ENCODE results near the gene PSMA1. TPM values are rescaled to one million over a fixed set of nuclear protein-coding genes. Genes with fewer than 3 reads are reported as not detected.

Gene PSMA1
- total and polyA plus RNA-seq, 2 of the 8 experiments (the other 6 are each of a cell fraction or from before 2014, with no cell fraction given) = 148 to 159 TPM

DNA sequence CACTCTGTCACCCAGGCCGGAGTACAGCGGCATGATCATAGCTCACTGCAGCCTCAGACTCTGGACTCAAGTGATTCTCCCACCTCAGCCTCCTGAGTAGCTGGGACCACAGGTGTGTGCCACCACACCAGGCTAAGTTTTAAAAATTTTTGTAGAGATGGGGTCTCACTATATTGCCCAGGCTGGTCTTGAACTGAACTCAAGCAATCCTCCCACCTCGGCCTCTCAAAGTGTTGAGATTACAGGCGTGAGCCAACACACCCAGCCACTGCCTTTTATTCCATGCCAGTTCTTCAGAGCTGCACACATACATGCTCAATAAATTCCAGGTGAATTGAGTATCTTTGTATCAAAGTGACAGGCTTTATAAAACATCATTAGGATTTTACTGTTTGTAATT, 18.1 kb downstream of the PSMA1 start:
- Histone ChIP-seq H3K23me2 (ENCODE audit: low read depth, low read length) (peaks cover 3% of the 10 kb centered on the region; the same call in 1 of the 2 replicates), H2AK5ac (ENCODE audit: low read depth, low read length) (no peak overlapping the region), H3K9me3 (ENCODE audit: insufficient read depth in 2 of 2, low read depth in 1 of 2, low read length in 1 of 2) (no peaks in the 10 kb centered on the region)

More for the DNA sequence above, 18.1 kb downstream of the PSMA1 start:
- H2BK5ac ChIP-seq (ENCODE audit: low read depth, low read length) = no peak overlapping the region
- no peaks in the 10 kb centered on the region for H3K79me1 ChIP-seq (ENCODE audit: low read depth, low read length)
- no peak overlapping the region for H2BK120ac ChIP-seq (replicated peaks; ENCODE audit: low read depth, low read length)
- FAIRE-seq (no peak), DNase-seq (ENCODE audit: low read depth in 1 of 2, low spot score in 2 of 2) (no peak)
- H2AFZ ChIP-seq (ENCODE audit: low read length) = no peak overlapping the region
- no peaks in the 10 kb centered on the region; a peak in 1 of 7 replicates for H3K4me1 ChIP-seq (replicated peaks in 1 of 4; ENCODE audit: control insufficient read depth in 3 of 4, insufficient read depth in 4 of 4, low read length in 3 of 4)
- WGBS, 2 experiments (ENCODE audit: extremely low coverage in 1 of 2, insufficient coverage in 1 of 2, insufficient read length in 1 of 2, insufficient replicate concordance in 2 of 2, low coverage in 1 of 2, low lambda C conversion rate in 2 of 2, missing lambda C conversion rate in 1 of 2) = 88% methylated on average over 4 of the region's 4 CpGs; no CpG with 5 or more reads in 1 of the 2 experiments
- H3K18ac ChIP-seq (ENCODE audit: extremely low read depth, low read length) = no peak overlapping the region
- no peak overlapping the region for H2BK15ac ChIP-seq (ENCODE audit: low read length)
- CTCF ChIA-PET (ENCODE audit: partially characterized antibody) = interaction anchor here (0.6 kb wide), 2 partner anchors 102 to 594 kb away, joined by 3 read pairs; no protein-coding TSS in a partner anchor
- no peaks in the 10 kb centered on the region for H3K27me3 ChIP-seq (replicated peaks in 1 of 4; ENCODE audit: control insufficient read depth in 3 of 4, extremely low read depth in 1 of 4, insufficient read depth in 3 of 4, low read length in 3 of 4)
- no peak overlapping the region for H3K23ac ChIP-seq (ENCODE audit: insufficient read length)
- no peak overlapping the region for H4K5ac ChIP-seq (ENCODE audit: insufficient read length, low read depth, low read length)
- TF ChIP-seq RBBP5 (IDR thresholded peaks at IDR 0.05; ENCODE audit: borderline replicate concordance, low read depth, low read length) (no peak), CEBPB (IDR thresholded peaks at IDR 0.05; ENCODE audit: low read depth, low read length) (no peak), SAP30 (IDR thresholded peaks at IDR 0.05; ENCODE audit: insufficient read depth, insufficient replicate concordance, low read length) (no peak)
- TF ChIP-seq, protein P1, sequence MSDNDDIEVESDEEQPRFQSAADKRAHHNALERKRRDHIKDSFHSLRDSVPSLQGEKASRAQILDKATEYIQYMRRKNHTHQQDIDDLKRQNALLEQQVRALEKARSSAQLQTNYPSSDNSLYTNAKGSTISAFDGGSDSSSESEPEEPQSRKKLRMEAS (IDR thresholded peaks at IDR 0.05) = no peak
- no peak overlapping the region for H3K4ac ChIP-seq (replicated peaks; ENCODE audit: insufficient read length, low read depth, low read length)
- H3K27ac ChIP-seq (ENCODE audit: low read depth, low read length) = no peak overlapping the region
- peaks cover 4 to 38% (median 18%) of the 10 kb centered on the region in 4 experiments for H3K36me3 ChIP-seq (ENCODE audit: control insufficient read depth in 2 of 4, insufficient read depth in 4 of 4, low read length in 3 of 4)
- H4K8ac ChIP-seq (ENCODE audit: extremely low read depth, insufficient read depth, low read length) = no peak overlapping the region
- H2BK20ac ChIP-seq (ENCODE audit: low read length) = no peak overlapping the region
- peaks cover 0 to 17% of the 10 kb centered on the region in 2 experiments; a peak in 3 of 4 replicates for H3K79me2 ChIP-seq (ENCODE audit: control insufficient read depth in 1 of 2, insufficient read depth in 2 of 2, low read length in 2 of 2)
- H4K91ac ChIP-seq (replicated peaks; ENCODE audit: insufficient read length, low read length) = no peak overlapping the region
- H2BK12ac ChIP-seq (ENCODE audit: low read depth, low read length) = no peak overlapping the region
- no peak overlapping the region for H3K4me2 ChIP-seq (ENCODE audit: insufficient read depth in 1 of 2, low read depth in 2 of 2, low read length in 2 of 2)
- H3K56ac ChIP-seq (replicated peaks; ENCODE audit: insufficient read length, low read depth, low read length) = no peak overlapping the region
- H3K9ac ChIP-seq (replicated peaks in 1 of 4; ENCODE audit: extremely low read depth in 1 of 4, low read depth in 3 of 4, low read length in 3 of 4) = no peak overlapping the region
- no peak overlapping the region for H3K14ac ChIP-seq (ENCODE audit: insufficient read length)
- no peak overlapping the region for H3K4me3 ChIP-seq (ENCODE audit: extremely low read depth in 1 of 4, insufficient read depth in 2 of 4, low read depth in 3 of 4, low read length in 4 of 4)
- H4K20me1 ChIP-seq (replicated peaks in 1 of 2; ENCODE audit: control insufficient read depth in 1 of 2, insufficient read depth in 2 of 2, low read length in 2 of 2) = peaks cover 0 to 3% of the 10 kb centered on the region in 2 experiments
- POLR2A ChIA-PET (ENCODE audit: partially characterized antibody) = interaction anchor here (0.6 to 1.6 kb wide), 5 partner anchors 8 to 511 kb away, joined by 3 to 4 read pairs (median 3); partner anchors contain the start of gene PSMA1

Data from H1 (cell line).